Spinal cord (tissue), 4 donors: Measurements from ENCODE around the gene ANAPC5. TPM values are rescaled to one million over a fixed set of nuclear protein-coding genes. Genes with fewer than 3 reads are reported as not detected.

Experiments used
- polyA plus RNA-seq, 2 donors: library from polyadenylated mRNA; unstranded; fragments of 120-200 nt; gene quantifications; one replicate each; pipeline ENCODE4 v1.2.1, GENCODE V29; 2013; ENCODE audit not compliant: insufficient read length in 2 of 2
- total RNA-seq, 2 donors: library from RNA; depleted of rRNA in 1 of 2; stranded (reverse); fragments of 120-200 nt in 1 of 2; fragments of >200 nt in 1 of 2; gene quantifications; one replicate each; pipeline versions ENCODE4 v1.2.3 to v1.2.4, GENCODE V29; 2013 to 2014

The ANAPC5 gene
- total and polyA plus RNA-seq, 4 donors, result 131 to 186 (median 157) TPM

Other genes starting within 250 kb of the ANAPC5 start
- 10 to 100 TPM in 1 of 2 donors, 1 to 10 TPM in 1; 8.7 to 16.8 TPM for gene P2RX7, start 219.5 kb downstream of the ANAPC5 start, total RNA-seq
- gene P2RX7, start 219.5 kb downstream of the ANAPC5 start, polyA plus RNA-seq, result 10 to 100 TPM; 18.0 to 19.9 TPM
- 10 to 100 TPM; 14.4 to 27.9 TPM for gene P2RX4, start 142.3 kb downstream of the ANAPC5 start, total RNA-seq
- gene P2RX4, start 142.3 kb downstream of the ANAPC5 start, polyA plus RNA-seq, result 10 to 100 TPM; 16.7 to 19.4 TPM
- 10 to 100 TPM; 18.0 to 25.3 TPM for gene CAMKK2, start 55.7 kb downstream of the ANAPC5 start, total RNA-seq
- 10 to 100 TPM; 37.3 to 44.2 TPM for gene CAMKK2, start 55.7 kb downstream of the ANAPC5 start, polyA plus RNA-seq
- gene RNF34, start 47.7 kb upstream of the ANAPC5 start, total RNA-seq, result 10 to 100 TPM; 52.6 to 71.7 TPM
- 10 to 100 TPM; 41.4 to 49.8 TPM for gene RNF34, start 47.7 kb upstream of the ANAPC5 start, polyA plus RNA-seq
- gene KDM2B, start 228.6 kb upstream of the ANAPC5 start, total RNA-seq, result 10 to 100 TPM; 26.8 to 31.2 TPM
- gene KDM2B, start 228.6 kb upstream of the ANAPC5 start, polyA plus RNA-seq, result 10 to 100 TPM; 56.3 to 58.3 TPM